Activated CD4-positive, alpha-beta memory T cell treated with anti-CD3 and anti-CD28 coated beads, Interleukin-2, amount 10 ng/mL, durations not matched to agents 7 days and 5 days (primary cell): ENCODE results near the gene ABHD17A. TPM values are rescaled to one million over a fixed set of nuclear protein-coding genes. Genes with fewer than 3 reads are reported as not detected.

Experiments
- CTCF ChIA-PET: fragments of 350-600 bp; sonication (Branson Sonifier 250); formaldehyde crosslinking; loops from one replicate; lab custom pipeline; 2021; ENCODE audit warnings: antibody characterized with exemption, inconsistent platforms; lab: Charles Lee
- POLR2A ChIA-PET: fragments of 350-600 bp; sonication (Branson Sonifier 250); formaldehyde crosslinking; loops from one replicate; lab custom pipeline; 2021; ENCODE audit warnings: antibody characterized with exemption; lab: Charles Lee
- DNase-seq: peaks from one replicate; pipeline ENCODE4 v3.0.0-alpha.2; 2020
- H3K27ac Mint-ChIP-seq: one replicate; pipeline ENCODE4 v1.8.0; 2021; ENCODE audit warnings: mild to moderate bottlenecking, mixed read lengths
- H3K27me3 Mint-ChIP-seq: one replicate; pipeline ENCODE4 v1.8.0; 2021; ENCODE audit warnings: mixed read lengths
- H3K36me3 Mint-ChIP-seq: one replicate; pipeline ENCODE4 v1.8.0; 2021; ENCODE audit warnings: low read depth, mixed read lengths
- H3K4me1 Mint-ChIP-seq: one replicate; pipeline ENCODE4 v1.8.0; 2021; ENCODE audit warnings: mixed read lengths
- H3K4me3 Mint-ChIP-seq: one replicate; pipeline ENCODE4 v1.8.0; 2021; ENCODE audit warnings: mild to moderate bottlenecking, mixed read lengths
- H3K9me3 Mint-ChIP-seq: one replicate; pipeline ENCODE4 v1.8.0; 2021; ENCODE audit warnings: mixed read lengths
- total RNA-seq, 2 experiments: library from RNA; stranded (reverse); gene quantifications; one replicate each; pipeline ENCODE4 v1.2.3, GENCODE V29; 2021

Gene ABHD17A
- total RNA-seq, 2 experiments from 2014 or later: 255 to 259 TPM

- Mint-ChIP-seq H3K27me3 (no peaks in the 10 kb centered on the region), H3K4me1 (peaks cover 40% of the 10 kb centered on the region), H3K9me3 (no peaks in the 10 kb centered on the region), H3K4me3 (no peak overlapping the region), H3K27ac (no peak overlapping the region), H3K36me3 (no peaks in the 10 kb centered on the region)
- POLR2A ChIA-PET: interaction anchor here (1.3 to 2.0 kb wide), 3 partner anchors 8 to 20 kb away, joined by 4 to 9 read pairs (median 8); no protein-coding TSS in a partner anchor
- no peak for DNase-seq
- CTCF ChIA-PET: interaction anchor here (2.0 kb wide), 1 partner anchor 8 kb away, joined by 8 read pairs; no protein-coding TSS in a partner anchor
Measured at GRCh38 chr19:1845642-1846041, 39.7 kb downstream of the ABHD17A start.

GRCh38 chr19:1845125-1845515, 40.2 kb downstream of the ABHD17A start:
- H3K27me3 Mint-ChIP-seq: no peaks in the 10 kb centered on the region
- no peak for DNase-seq
- peaks cover 38% of the 10 kb centered on the region for H3K4me1 Mint-ChIP-seq
- no peaks in the 10 kb centered on the region for H3K9me3 Mint-ChIP-seq
- H3K36me3 Mint-ChIP-seq: no peaks in the 10 kb centered on the region
- H3K4me3 Mint-ChIP-seq: no peak overlapping the region
- ChIA-PET POLR2A (interaction anchor here (1.3 kb wide), 1 partner anchor 19 kb away, joined by 4 read pairs; no protein-coding TSS in a partner anchor), CTCF (no interaction called here)
- H3K27ac Mint-ChIP-seq: no peak overlapping the region

DNA sequence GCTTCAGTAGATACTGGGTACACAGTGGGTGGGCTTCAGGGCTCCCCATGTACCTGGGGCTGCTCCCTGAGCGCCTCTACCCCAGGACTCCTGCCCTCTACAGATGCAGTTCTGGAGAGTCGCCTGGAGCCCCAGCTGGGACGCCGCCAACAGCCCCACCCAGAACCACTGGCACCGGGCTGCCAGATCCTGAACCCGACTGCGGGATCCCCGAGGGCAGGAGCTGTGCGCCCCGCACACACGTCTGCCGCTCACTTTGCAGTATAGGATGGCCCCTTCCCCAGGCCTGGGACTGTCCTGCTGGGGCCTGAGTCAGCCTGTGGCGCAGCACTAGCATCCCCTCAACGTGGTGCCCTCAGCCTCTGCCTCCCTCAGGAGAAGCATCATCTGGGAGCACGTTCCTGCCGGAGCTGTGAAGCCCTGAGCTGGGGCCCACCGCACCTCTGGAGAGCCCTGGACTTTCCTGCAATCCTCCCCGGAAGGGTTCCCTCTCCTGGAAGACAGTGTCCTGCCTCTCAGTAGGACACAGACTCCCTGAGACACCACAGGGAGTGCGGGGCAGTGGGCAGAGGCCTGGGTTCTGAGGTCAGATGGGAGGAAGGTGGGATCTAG, 40.7 kb downstream of the ABHD17A start:
- CTCF ChIA-PET: no interaction called here
- Mint-ChIP-seq H3K36me3 (no peaks in the 10 kb centered on the region), H3K4me3 (no peak overlapping the region), H3K27ac (no peak overlapping the region), H3K4me1 (peaks cover 34% of the 10 kb centered on the region), H3K9me3 (no peaks in the 10 kb centered on the region), H3K27me3 (no peaks in the 10 kb centered on the region)
- no peak for DNase-seq
- POLR2A ChIA-PET: interaction anchor here (1.3 kb wide), 1 partner anchor 19 kb away, joined by 4 read pairs; no protein-coding TSS in a partner anchor

- no peaks in the 10 kb centered on the region for H3K9me3 Mint-ChIP-seq
- no peaks in the 10 kb centered on the region for H3K27me3 Mint-ChIP-seq
- H3K4me3 Mint-ChIP-seq: no peak overlapping the region
- H3K36me3 Mint-ChIP-seq: no peaks in the 10 kb centered on the region
- peaks cover 28% of the 10 kb centered on the region for H3K4me1 Mint-ChIP-seq
- ChIA-PET POLR2A (no interaction called here), CTCF (no interaction called here)
- no peak for DNase-seq
- no peak overlapping the region for H3K27ac Mint-ChIP-seq
Measured at GRCh38 chr19:1843646-1844394, 41.5 kb downstream of the ABHD17A start.

DNA sequence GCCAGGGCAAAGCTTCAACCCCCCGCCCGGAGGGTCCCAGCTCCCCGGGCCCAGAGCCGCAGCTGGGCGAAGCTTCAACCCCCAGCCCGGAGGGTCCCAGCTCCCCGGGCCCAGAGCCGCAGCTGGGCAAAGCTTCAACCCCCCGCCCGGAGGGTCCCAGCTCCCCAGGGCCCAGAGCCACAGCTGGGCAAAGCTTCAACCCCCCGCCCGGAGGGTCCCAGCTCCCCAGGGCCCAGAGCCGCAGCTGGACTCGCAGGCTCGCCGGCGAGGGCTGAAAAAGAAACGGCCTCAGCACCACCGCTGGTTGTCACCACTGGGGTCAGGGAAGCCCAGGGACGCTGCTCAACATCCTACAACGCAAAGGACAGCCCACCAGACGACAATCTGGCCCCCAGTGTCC, 42.2 kb downstream of the ABHD17A start:
- no peak for DNase-seq
- Mint-ChIP-seq H3K27ac (no peak overlapping the region), H3K36me3 (no peaks in the 10 kb centered on the region), H3K4me1 (peaks cover 25% of the 10 kb centered on the region), H3K27me3 (no peaks in the 10 kb centered on the region), H3K9me3 (no peaks in the 10 kb centered on the region), H3K4me3 (no peak overlapping the region)
- ChIA-PET POLR2A (no interaction called here), CTCF (no interaction called here)

- H3K4me1 Mint-ChIP-seq: peaks cover 13% of the 10 kb centered on the region
- no peaks in the 10 kb centered on the region for H3K9me3 Mint-ChIP-seq
- no peaks in the 10 kb centered on the region for H3K36me3 Mint-ChIP-seq
- H3K4me3 Mint-ChIP-seq: no peak overlapping the region
- no peak for DNase-seq
- H3K27ac Mint-ChIP-seq: no peak overlapping the region
- ChIA-PET CTCF (interaction anchor here (2.2 kb wide), 1 partner anchor 16 kb away, joined by 7 read pairs; no protein-coding TSS in a partner anchor), POLR2A (no interaction called here)
- H3K27me3 Mint-ChIP-seq: no peaks in the 10 kb centered on the region
Measured at GRCh38 chr19:1841209-1841924, 43.9 kb downstream of the ABHD17A start.

- Mint-ChIP-seq H3K27ac (no peak overlapping the region), H3K27me3 (no peaks in the 10 kb centered on the region), H3K9me3 (no peaks in the 10 kb centered on the region), H3K4me1 (peaks cover 6% of the 10 kb centered on the region), H3K36me3 (no peaks in the 10 kb centered on the region), H3K4me3 (no peak overlapping the region)
- DNase-seq: no peak
- POLR2A ChIA-PET: no interaction called here
- CTCF ChIA-PET: interaction anchor here (2.2 kb wide), 1 partner anchor 15 kb away, joined by 7 read pairs; no protein-coding TSS in a partner anchor
Measured at GRCh38 chr19:1840541-1841115, 44.7 kb downstream of the ABHD17A start.

DNA sequence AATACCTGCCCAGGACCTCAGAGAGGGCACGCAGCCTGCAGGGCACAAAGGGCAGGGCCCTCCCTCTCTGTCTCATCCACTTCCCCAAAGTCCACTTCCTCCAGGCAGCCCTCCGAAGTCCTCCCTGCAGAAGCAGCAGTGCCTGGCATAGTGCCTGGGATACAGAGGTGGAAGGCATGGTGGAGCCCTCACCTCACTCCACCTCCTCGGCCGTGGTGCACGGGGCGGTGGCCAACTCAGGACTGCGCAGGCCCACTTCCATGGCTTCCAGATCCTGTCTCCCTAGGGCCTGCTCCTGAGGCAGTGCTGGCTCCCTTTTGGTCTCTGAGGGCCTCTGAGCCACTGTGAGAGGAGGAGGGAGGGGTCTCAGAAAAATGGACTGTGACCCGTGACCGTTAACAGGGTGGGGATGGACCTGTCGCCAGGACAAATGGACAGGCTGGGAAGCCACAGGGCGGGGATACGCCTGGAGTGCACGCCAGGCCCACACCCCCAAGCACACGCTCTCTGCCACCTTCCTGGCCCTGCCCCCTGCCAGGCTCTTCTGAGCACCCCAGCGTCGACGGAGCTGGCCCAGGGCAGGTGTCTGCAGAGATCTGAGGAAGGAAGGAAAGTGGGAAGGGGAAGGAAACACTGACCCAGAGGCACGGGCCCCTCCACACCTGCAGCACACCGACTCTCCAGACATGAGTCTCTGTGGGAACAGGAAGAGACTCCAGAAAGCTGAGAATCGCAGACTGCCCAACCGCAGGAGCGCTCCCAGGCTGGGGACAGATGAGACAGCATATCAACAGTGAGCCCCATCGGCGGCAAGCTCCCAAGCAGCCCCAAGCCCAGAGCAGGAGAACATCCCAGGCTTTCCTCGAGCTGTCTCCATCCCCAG, 45.4 kb downstream of the ABHD17A start:
- POLR2A ChIA-PET: no interaction called here
- H3K4me1 Mint-ChIP-seq: peaks cover 6% of the 10 kb centered on the region
- CTCF ChIA-PET: interaction anchor here (2.2 to 3.1 kb wide), 2 partner anchors 14 kb away, joined by 7 to 20 read pairs; no protein-coding TSS in a partner anchor
- H3K4me3 Mint-ChIP-seq: no peak overlapping the region
- no peaks in the 10 kb centered on the region for H3K9me3 Mint-ChIP-seq
- H3K36me3 Mint-ChIP-seq: no peaks in the 10 kb centered on the region
- no peak for DNase-seq
- no peaks in the 10 kb centered on the region for H3K27me3 Mint-ChIP-seq
- no peak overlapping the region for H3K27ac Mint-ChIP-seq

DNA sequence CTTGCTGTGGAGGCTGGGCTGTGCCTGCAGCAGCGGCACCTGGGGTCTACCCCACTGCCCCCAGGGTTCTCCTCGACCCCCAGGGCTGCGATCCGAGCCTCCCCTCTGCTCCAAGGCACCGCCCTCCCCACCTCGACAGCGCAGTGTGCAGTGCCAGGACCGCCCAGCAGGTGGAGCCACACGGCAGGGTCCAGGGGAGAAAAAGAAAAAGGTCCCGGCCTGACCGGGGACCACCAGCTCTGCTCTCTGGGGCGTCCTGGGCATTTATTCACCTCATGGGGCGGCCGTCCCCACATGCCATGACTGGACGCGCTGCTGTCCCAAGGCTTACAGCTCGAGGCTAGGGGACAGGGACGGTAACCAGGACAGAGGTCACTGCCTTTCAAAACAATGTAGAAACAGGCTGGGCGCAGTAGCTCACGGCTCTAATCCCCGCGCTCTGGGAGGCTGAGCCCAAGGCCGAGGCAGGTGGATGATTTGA, 47.6 kb downstream of the ABHD17A start:
- Mint-ChIP-seq H3K27ac (no peak overlapping the region), H3K4me1 (peaks cover 4% of the 10 kb centered on the region), H3K36me3 (no peaks in the 10 kb centered on the region), H3K27me3 (no peaks in the 10 kb centered on the region), H3K4me3 (no peak overlapping the region), H3K9me3 (no peaks in the 10 kb centered on the region)
- ChIA-PET CTCF (interaction anchor here (0.7 to 3.1 kb wide), 13 partner anchors 8 to 291 kb away, joined by 3 to 20 read pairs (median 4); partner anchors contain the start of genes ATP8B3 and REXO1), POLR2A (interaction anchor here (0.6 to 2.4 kb wide), 5 partner anchors 9 to 367 kb away, joined by 3 to 9 read pairs (median 3); no protein-coding TSS in a partner anchor)
- DNase-seq: peak; percentile 66

DNA sequence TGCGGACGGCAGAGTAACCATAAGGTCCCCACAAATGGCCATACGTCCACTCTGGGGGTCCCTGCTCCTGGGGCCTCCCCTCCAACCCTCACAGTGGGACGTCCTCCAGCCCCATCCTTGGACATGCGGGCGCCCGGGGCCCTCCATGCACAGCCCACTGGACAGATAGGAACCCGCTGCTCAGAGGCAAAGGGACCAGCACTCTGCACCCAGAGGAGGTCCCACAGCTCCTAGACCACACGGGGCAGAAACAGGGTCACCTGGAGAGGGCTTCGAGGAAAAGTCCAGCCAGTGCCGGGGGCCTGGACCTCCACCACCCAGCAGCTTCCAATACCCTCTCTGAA, 48.1 kb downstream of the ABHD17A start:
- Mint-ChIP-seq H3K27ac (no peak overlapping the region), H3K27me3 (no peaks in the 10 kb centered on the region), H3K4me1 (peaks cover 4% of the 10 kb centered on the region), H3K9me3 (no peaks in the 10 kb centered on the region), H3K4me3 (no peak overlapping the region), H3K36me3 (no peaks in the 10 kb centered on the region)
- POLR2A ChIA-PET: interaction anchor here (0.6 to 2.4 kb wide), 5 partner anchors 10 to 366 kb away, joined by 3 to 9 read pairs (median 3); no protein-coding TSS in a partner anchor
- DNase-seq: no peak
- CTCF ChIA-PET: interaction anchor here (1.0 to 3.1 kb wide), 8 partner anchors 9 to 86 kb away, joined by 3 to 20 read pairs (median 3); partner anchors contain the start of gene REXO1

DNA sequence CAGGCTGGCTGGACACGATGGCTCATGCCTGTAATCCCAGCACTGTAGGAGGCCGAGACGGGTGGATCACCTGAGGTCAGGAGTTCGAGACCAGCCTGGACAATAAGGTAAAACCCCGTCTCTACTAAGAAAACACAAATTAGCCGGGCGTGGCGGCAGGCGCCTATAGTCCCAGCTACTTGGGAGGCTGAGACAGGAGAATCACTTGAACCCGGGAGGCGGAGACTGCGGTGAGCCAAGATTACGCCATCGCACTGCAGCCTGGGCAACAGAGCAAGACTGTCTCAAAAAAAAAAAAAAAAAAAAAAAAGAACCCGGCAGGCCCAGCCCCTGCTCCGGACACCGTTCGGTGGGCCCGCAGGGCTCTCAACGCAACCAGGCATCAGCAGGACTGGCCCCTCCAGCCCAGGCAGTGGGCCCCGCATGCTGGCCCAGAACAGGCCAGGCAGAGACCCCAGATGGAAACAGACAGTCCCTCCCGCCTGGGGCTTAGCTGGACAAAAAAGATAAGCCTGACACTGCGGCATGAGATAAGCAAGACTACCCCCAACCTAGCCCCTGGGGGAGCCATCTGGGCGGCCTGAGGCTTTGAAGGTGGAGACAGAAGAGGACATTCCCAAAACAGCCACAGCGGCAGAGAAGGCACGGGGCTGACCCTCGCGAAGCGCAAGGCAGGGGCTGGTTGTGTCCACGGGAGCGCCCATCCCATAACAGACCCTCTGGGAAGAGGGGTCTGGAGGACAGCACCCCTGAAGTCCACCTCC, 48.7 kb downstream of the ABHD17A start:
- Mint-ChIP-seq H3K36me3 (no peaks in the 10 kb centered on the region), H3K27me3 (no peaks in the 10 kb centered on the region), H3K4me1 (peaks cover 4% of the 10 kb centered on the region), H3K9me3 (no peaks in the 10 kb centered on the region), H3K27ac (no peak overlapping the region), H3K4me3 (no peak overlapping the region)
- POLR2A ChIA-PET: interaction anchor here (0.6 to 2.4 kb wide), 4 partner anchors 10 to 366 kb away, joined by 3 to 9 read pairs (median 4); no protein-coding TSS in a partner anchor
- CTCF ChIA-PET: interaction anchor here (1.0 to 3.1 kb wide), 5 partner anchors 10 to 60 kb away, joined by 3 to 20 read pairs (median 8); no protein-coding TSS in a partner anchor
- no peak for DNase-seq
